Measurements from ENCODE around the gene UBC.
A peak's percentile ranks its signal among the peaks of the same experiment; 100 is the strongest.

The UBC gene

DNA sequence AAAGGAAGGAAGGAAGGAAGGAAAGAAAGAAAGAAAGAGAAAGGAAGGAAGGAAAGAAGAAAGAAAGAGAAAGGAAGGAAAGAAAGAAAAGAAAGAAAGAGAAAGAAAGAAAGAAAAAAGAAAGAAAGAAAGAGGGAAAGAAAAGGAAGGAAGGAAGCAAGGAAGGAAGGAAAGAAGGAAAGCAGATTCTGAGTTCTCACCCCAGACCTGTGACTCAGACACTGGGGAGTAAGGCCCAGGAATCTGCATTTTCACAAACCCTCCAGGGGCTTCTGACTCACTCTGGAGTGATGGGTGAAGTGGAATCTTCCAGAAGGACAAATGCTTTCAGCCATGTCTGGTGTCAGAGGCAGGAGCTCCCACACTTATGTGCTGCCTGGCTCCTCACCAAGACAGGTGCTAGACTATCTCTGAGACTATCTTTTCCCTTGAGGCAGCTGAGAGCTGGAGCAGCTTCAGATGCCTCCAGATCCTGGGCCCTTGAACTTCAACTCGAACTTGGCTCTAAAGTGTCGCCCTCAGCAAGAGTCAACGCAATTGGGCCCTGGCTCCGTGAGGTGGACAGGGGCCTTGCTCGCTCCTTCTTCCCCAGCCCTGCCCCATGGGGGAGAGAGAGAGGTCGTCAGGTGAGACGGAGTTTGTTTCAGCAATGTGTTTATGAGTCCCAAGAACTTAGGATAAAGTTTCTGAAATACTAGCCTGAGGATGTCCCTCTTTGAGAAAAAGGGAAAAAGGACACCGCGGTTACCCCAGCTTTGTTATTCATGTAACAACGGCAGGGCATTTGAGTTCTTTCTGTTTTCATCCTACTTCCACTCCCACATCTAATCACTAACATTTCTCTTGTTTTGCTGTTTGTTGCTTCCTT lies 31.0 kb downstream of the UBC start:
- no peak for DNase-seq

DNA sequence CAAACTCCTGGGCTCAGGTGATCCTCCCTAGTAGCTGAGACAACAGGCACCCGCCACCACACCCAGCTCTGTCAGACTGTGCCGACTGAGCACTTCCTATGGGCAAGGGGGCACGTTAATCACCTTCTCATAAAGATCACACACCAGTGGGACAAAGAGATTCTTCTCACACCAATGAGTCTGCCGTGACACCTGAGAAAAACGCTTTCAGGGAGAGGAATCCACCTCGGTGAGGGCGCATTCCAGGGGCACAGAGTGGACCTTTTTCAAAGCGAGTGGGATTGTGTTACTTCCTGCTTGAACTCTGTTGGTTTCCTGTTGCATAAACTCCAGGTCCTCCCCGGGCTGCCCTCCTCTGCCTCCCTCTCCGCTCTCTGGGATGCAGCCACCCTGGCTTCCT lies 33.3 kb downstream of the UBC start:
- no peak for DNase-seq

DNA sequence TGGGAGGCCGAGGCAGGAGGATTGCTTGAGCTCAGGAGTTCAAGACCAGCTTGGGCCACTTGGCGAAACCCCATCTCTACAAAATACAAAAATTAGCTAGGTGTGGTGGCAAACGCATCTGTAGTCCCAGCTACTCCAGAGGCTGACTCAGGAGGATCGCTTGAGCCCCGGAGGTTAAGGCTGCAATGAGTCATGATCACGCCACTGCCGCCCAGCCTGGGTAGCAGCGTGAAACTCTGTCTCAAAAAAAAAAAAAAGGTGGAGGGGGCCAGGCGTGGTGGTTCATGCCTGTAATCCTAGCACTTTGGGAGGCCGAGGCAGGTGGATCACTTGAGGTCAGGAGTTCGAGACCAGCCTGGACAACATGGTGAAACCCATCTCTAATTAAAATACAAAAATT lies 34.1 kb downstream of the UBC start:
- peak; percentile 62 for DNase-seq

DNA sequence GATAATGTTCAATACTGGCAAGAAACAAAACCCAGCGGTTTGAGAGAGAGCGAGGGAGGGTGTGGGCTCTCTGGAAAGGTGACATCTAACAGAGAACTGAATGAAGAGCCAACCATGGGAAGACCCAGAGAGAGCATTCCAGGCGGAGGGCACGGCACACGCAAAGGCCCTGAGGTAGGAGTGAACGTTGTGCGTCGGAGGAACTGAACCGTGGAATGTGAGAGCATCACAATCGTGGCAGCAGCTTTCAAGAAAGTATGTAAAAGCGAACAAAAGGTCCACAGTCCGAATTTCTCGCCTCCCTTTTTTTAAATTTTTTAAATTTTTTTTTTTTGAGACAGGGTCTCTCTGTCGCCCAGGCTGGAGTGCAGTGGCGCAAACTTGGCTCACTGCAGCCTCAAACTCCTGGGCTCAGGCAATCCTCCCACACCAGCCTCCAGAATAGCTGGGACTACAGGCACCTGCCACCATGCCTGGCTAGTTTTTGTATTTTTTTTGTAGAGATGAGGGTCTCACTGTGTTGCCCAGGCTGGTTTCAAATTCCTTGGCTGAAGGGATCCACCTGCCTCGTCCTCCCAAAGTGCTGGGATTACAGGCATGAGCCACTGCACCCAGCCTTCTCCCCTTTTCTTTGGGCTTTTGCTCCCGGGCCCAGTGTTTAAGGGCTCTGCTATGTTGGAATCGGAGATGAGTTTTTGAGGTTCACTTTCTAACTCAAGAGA lies 35.5 kb downstream of the UBC start:
- DNase-seq: no peak

DNA sequence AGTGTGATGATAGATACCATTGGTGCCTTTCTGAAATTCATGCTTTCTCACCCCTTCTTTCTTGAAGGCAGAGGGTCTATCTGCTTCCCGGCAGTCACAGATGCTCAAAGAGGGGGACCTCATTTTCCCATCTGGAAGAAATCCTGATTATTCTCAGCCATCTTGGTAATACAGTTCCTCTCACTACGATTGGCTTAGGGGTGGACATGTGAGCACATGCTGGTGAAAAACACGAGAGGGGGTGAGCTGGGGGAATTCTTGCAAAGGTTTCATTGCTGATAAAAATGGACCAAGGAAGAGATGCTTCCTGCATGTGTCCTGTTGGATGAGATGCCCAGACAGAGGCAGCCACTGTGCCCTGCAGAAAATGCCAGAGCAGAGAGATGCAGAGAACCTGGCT lies 37.0 kb downstream of the UBC start:
- no peak for DNase-seq

DNA sequence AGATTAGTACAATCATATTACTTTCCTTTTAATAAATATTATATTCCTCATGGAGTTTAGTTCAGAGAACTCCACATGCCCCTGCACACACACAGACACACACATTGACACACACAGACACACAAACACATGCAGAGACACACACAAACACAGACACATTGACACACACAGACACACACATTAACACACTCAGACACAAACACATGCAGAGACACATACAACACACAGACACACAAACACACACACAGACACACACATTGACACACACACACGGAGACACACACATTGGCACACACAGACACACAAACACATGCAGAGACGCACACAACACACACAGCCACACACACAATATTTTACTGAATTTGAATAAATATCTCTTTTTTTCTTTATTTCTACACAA lies 38.3 kb downstream of the UBC start:
- no peak for DNase-seq

DNA sequence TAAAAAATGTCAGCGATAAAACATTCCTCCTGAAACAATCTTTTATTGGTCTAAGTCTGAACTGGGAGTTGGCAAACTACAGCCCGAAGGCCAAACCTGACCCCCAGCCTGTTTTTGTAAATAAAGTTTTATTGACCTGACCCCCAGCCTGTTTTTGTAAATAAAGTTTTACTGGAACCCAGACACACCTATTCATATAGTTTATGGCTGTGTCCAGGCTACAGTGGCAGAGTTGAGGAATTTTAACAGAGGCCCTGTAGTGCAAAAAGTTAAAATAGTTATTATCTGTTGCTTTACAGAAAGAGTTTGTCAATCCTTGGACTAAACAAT lies 38.7 kb downstream of the UBC start:
- no peak for DNase-seq

DNA sequence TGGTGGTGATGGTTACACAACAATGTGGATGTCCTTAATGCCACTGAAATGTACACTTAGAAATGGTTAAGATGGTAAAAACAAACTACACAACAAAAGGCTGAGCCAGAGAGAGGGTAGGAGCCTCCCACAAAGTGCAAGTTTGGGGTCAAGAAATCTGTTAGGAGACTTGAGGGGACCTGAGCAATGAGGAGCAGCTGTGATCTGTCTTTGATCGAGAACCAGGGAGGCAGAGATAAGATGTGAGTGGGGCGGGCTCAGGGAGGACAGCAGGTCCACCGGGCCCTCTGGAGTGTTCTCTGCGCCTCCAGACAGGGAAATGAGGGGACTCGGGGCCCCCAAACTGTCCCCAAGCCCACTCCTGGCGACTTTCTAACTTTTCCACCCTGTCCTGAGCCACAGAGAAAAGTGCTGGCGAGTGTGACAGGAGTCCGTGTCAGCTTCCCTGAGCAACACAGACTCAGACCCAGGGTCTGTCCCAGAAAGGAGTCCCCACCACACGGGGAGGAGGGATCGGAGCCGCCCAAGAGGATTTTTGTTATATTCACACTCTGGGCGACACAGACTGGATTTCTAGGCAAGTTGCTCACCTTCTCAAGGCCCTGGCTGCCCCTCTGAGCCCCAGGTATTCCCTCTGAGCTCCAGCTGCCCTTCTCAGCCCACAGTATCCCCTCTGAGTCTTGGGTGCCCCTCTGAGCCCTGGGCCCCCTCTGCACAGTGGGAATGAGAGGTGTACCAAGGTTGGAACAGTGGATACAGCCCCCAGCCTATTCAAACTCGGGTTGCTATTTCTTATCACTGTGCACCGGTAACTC lies 39.3 kb downstream of the UBC start:
- no peak for DNase-seq

DNA sequence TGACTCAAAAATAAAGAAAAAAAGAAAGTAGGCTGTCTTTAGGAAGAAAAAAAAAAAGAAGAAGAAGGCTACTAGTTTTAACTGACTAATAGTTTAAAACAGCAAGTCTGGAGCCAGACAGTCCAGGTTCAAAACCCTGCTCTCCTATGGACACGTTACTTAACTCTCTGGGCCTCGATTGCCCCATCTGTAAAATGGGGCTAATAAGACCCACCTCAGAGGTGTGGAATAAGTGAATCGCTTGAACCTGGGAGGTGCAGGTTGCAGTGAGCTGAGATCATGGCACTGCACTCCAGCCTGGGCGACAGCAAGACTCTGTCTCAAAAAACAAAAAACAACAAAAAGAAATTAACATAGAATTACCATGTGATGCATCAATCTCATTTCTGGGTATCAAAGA lies 40.3 kb downstream of the UBC start:
- DNase-seq: no peak

DNA sequence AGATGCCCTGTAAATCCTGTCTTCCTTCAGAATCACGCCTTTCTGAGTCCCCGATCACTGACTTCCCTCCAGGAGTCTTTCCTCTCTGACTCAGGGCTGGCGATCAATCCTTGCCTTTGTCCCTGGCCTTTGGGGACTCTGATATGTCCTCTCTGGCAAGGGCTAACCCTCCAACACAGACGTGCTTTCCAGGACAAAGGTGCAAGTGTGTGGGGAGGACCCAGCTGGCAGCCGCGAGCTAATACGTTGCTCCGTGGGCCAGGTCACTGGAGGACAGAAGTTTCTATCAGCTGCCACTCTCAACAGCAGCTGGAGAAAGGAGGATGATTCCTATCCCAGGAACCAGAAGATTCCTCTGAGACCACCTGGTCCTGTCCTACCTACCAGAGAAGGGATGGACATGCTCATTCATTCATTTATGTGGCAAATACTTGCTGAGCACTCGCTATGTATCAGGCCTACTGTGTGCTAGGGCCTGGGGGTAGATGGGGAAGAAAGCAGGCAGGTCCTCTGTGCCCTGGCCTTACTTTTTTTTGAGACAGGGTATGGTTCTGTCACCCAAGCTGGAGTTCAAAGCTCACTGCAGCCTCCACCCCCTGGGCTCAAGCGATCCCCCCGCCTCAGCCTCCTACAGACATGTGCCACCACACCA lies 42.3 kb downstream of the UBC start:
- no peak for DNase-seq

DNA sequence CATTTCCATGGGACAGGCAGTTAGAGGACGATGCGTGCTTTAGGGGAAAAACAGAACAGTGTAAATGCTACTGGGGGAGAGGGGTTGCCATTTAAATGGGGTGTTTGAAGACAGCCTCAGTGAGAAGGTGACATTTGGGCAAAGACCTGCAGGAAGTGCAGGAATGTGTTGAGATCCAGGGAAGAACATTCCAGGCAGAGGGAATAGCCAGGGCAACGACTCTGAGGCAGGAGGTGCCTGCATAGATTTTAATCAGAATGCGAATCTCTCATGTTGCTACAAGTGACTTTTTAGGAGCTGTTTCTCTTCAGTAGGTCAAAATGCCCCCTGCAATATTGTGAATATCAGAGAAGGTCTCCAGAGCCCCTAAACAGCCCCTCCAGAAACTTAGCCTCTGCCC lies 43.2 kb downstream of the UBC start:
- DNase-seq: no peak

DNA sequence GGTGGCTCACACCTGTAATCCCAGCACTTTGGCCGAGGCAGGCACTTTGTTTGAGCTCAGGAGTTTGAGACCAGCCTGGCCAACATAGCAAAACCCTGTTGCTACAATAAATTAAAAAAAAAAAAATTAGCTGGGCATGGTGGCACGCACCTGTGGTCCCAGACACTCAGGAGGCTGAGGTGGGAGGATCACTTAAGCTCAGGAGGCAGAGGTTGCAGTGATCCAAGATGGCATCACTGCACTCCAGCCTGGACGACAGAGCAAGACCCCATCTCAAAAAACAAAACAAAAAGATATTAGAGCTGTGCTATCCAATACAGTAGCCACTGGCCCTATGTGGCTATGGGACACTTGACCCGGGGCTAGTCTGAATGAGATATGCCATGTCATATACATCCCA lies 43.9 kb downstream of the UBC start:
- no peak for DNase-seq

DNA sequence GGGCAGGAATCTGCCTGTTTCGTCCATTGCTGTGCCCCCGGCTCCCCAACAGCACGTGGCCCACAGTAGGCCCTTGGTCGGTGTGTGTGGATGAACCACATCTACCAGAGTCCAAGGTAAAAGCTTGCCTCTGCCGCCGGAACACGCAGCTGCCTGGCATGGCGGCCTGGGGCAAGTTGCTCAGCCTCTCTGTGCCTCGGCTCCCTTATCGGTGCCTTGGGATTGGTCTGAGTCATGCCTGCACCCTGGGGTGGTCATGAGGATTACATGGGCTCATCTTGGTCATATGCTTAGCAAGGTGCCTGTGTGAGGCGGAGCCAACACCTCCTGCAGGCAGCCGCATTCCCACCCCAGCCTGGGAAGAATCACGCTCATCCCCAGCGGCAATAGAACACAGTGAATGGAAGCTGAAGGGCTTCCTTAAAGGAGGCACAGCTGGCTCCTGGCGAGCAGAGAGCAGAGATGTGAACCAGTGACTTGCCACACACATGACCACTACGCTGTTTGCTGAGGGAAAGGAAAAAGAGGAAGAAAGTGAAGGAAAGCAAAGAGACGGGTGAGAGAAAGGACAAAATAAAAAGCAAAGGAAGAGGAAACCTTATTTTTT lies 45.3 kb downstream of the UBC start:
- DNase-seq: peak; percentile 80

DNA sequence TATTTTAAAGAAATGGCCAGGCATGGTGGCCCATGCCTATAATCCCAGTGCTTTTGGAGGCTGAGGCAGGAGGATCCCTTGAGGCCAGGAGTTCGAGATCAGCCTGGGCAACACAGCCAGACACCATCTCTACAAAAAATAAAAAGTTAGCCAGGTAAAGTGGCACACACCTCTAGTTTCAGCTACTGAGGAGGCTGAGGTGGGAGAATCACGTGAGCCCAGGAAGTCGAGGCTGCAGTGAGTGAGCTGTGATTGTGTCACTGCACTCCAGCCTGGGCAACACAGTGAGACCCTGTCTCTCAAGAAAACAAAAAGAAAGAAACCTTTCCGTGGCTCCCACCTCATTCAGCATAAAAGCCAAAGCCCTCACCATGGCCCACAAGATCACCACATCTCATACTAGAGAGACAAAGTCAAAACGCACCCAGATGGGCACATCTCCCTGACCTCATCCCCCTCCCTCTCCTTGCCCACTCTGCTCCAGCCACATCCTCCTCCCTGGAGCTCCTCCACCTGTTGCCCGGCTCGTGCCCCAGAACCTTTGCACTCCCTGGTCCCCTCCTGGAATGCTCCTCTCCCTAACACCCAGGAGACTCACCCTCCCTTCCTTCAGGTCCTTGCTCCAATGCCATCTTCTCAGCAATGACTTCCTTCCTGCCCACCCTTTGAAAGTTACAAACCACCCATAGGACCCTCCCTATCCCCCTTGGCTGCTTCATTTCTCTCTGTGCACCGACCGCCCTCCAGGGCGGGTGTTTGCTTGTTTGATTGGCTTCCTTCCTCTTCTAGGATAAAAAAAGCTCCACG lies 46.0 kb downstream of the UBC start:
- DNase-seq: no peak

DNA sequence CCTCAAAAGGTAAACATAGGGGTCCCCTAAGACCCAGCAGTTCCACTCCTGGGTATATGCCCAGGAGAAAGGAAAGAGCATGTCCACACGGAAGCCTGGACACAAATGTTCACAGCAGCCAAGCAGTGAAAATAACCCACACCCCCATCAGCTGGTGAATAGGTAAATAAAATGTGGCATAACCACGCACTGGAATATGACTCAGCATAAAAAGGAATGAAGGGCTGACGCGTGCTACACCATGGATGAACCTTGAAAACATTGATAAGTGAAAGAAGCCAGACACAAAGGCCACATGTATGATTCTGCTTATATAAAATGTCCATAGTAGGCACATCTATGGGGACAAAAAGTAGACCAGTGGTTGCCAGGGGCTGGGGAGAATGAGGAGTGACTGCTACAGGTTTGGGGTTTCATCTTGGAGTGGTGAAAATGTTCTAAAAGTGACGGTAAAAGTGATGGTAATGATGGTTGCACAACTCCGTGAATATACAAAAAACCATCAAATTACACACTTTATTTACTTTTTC lies 47.0 kb downstream of the UBC start:
- DNase-seq: no peak

DNA sequence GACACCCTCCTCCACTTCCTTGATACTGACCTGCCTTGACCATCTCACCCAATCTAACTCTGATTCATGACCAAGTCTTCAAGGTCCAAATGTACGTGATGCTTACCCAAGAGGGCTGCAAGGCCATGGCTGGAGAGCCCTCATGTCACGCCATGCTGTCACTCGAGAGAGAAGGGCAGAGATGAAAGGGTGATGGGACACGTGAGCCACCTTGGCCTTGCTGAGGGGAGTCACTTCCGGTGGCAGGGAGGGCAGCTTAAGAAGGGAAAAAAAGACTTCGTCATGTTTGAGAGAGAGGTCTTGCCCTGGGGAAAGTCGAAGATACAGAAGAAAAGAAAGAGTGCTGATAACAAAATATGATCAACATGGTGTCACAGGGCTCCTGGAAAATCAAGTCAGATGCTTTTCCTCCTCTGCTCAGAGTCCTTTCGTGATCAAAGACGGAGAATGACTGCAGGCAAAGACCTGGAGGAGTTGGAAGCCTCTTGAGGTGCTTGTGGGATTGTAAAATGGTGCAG lies 47.5 kb downstream of the UBC start:
- no peak for DNase-seq

DNA sequence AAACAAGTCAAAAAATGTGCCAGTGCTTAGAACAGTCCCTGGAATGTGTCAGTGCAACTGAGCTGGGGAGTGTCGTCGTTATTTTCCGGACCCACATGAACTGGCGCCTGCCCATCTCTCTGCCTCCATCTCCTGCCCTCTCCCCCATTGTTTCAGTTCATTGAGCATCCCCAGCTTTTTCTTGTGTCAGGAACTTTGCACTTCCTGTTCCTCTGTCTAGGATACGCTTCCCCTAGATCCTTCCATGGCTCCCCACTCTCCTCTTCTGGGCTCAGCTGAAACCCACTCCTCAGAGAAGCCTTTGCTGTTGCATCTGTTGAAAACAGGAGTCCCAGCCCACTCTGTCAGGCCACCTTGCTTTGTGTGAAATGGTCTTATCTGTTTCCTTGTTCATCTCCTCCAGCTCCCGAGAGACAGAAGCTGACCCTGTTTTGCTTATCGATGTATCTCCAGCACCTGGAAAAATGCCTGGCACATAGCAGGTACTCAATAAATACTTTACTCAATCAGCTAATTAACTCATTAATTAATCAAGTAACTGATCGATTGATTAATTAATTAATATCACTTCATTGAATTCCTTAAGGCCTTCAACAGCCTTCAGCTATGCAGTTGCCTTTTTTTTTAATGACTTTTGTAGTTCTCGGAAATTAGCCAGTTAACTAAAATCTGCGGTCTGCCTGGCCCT lies 48.1 kb downstream of the UBC start:
- DNase-seq: no peak

DNA sequence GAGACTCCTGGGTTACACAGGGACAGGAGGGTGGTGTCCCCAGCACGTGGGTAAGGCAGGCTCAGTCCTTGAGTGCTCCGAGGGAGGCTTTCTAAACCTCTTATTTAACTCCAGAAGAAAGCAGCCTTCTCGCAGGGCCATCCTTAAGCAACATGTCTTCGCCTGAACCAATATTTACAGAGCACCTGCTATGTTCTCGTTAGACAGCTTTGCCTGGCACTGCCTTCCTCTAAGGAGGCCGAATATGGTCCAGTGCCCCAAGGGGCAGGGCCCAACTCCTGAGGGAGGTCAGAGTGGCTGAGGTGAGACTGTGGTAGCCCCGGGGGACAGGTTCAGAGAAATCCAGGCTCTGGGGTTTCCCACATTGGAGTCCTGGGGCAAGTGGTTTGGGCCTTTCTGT lies 48.7 kb downstream of the UBC start:
- no peak for DNase-seq

DNA sequence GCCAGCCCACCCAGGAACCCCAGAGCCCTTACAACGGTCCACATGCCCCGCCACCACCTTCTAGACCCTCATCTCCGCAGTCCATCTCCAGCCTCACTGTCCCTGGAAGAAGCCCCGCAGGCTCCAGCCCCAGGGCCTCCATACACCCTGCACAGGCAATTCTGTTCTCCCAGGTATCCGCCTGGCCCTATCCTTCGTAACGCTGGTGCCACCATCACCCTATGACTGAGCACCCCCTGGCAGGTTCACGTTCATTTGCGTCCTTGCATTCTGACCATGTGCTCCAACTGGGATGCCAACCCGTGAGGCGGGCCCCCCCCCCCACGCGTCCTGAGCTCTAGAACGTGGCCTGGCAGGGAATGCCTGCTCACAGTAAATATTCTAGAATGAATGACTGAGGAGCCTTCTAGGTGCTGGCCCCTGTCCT lies 50.1 kb downstream of the UBC start:
- DNase-seq: no peak

DNA sequence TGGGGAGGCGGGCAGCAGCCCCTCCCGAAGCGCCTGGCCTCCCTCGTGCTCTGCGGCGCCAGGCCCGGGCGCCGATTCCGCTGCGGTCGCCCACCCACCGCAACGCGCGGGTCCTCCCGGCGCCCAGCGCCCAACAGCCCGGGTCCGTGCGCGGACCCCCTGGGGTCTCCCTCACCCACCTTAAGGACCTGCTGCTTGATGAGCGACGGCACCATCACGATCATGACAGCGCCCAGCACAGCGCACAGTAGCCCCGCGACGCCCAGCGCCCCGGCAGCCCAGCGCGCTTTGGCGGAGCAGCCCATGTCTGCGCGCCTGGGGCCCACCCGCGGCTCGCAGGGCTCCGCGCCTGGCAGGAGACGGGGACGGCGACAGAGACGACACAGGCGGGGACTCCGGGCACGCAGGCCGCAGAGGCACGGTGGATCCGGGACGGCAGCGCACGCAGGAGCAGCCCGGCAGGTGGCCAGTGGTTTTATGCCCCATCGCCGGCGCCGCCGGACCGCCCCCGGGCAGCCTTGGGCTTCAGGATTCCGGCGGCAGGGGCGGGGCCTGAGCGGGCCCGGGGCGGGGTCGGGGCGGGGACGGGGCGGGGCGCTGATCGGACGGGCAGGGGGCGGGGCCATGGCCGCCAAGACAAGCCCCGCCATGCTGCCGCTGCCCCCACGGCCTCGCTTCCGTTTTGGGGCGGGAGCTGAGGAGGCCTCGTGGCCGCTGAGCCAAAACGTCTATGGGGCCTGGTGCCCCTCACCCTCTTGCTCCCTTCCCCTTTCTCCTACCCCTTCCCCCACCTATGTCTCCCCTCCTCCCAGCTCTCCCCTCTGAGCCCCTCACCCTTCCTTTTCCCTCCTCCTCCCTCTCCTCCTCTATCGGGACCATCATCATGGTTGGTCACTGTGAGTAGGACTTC lies 50.8 kb downstream of the UBC start, which contains the start of gene SCARB1:
TSS of gene SCARB1 (minus strand) at position 449 of the 910 bp plus-strand sequence. CDS start at position 305, 144 bp downstream.
- DNase-seq: peak; percentile 90

Data from suppressor macrophage treated with lipopolysaccharide for 4 hours (primary cell).